ENCODE measurements around the gene MPRIP.

MPRIP gene

GRCh38 chr17:17029938-17030337 lies 12.3 kb upstream of the MPRIP start:
- DNase-seq, result no peak

- DNase-seq, result no peak
These were observed 11.6 kb upstream of the MPRIP start for GRCh38 chr17:17030515-17031211.

- no peak for DNase-seq
These were observed 10.0 kb upstream of the MPRIP start for GRCh38 chr17:17032131-17032692.

GRCh38 chr17:17033466-17033865 lies 8.8 kb upstream of the MPRIP start:
- DNase-seq, result no peak

GRCh38 chr17:17034026-17034425 lies 8.2 kb upstream of the MPRIP start:
- DNase-seq, result no peak

- DNase-seq, result no peak
These were observed 7.7 kb upstream of the MPRIP start for GRCh38 chr17:17034496-17035075.

- no peak for DNase-seq
These were observed 6.8 kb upstream of the MPRIP start for GRCh38 chr17:17035490-17035889.

GRCh38 chr17:17035920-17036523 lies 6.2 kb upstream of the MPRIP start:
- no peak for DNase-seq

- peak; percentile 90 for DNase-seq
These were observed 5.7 kb upstream of the MPRIP start for GRCh38 chr17:17036524-17036998.

GRCh38 chr17:17039911-17040310 lies 2.3 kb upstream of the MPRIP start:
- no peak for DNase-seq

GRCh38 chr17:17041018-17041521 lies 1.2 kb upstream of the MPRIP start:
- DNase-seq, result no peak

GRCh38 chr17:17041571-17042383 lies 480 bp upstream of the MPRIP start:
- peak; percentile 96 for DNase-seq

GRCh38 chr17:17042851-17043460 lies 699 bp downstream of the MPRIP start:
- no peak for DNase-seq

GRCh38 chr17:17043461-17044271 lies 1.4 kb downstream of the MPRIP start:
- DNase-seq, result no peak

GRCh38 chr17:17044846-17045561 lies 2.7 kb downstream of the MPRIP start:
- DNase-seq, result peak; percentile 83

- DNase-seq, result no peak
These were observed 5.8 kb downstream of the MPRIP start for GRCh38 chr17:17048106-17048505.

GRCh38 chr17:17050346-17051345 lies 8.4 kb downstream of the MPRIP start:
- DNase-seq, result no peak

- DNase-seq, result no peak
These were observed 9.1 kb downstream of the MPRIP start for GRCh38 chr17:17051380-17051779.

- DNase-seq, result peak; percentile 51
These were observed 9.7 kb downstream of the MPRIP start for GRCh38 chr17:17051791-17052461.

Measured in GDM1 (cell line).